SU-DHL-6 (cell line): Measurements from ENCODE around the gene LIN52.

ENCODE experiments used
- EZH2phosphoT487 ChIP-seq: fragments of 200-600 bp; sonication (generic), shearing (Covaris generic); conservative IDR thresholded peaks from 2 replicates; pipeline ENCODE4 v1.6.1; 2018; ENCODE audit warnings: mild to moderate bottlenecking, antibody characterized with exemption, low read length, moderate library complexity, mixed read lengths
- TF ChIP-seq, protein P1 (sequence below): fragments of 200-600 bp; sonication (generic); IDR thresholded peaks from one replicate; pipeline ENCODE4 v1.5.1; 2017; ENCODE audit warnings: antibody characterized with exemption, mild to moderate bottlenecking, low read length, moderate library complexity; ENCODE audit not compliant: insufficient read depth, poor library complexity, severe bottlenecking

DNA sequence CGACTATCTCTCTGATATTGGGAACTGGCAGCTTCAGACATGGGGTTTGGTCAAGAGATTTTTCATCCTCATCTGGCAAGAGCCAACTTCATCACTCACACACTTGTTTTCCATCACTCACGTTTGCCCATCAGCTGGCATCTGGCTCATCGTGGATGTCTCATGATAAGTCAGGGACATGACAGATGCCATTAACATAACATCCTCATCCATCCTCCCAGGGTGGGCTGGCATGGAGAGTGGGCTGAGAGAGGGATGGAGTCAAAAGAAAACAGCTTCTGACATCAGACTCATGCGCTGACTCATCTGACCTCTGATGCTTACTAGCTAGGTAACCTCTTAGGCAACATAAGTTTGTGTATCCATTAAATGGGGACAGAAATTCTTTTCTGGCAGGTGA is 152.7 kb downstream of the LIN52 start:
- TF ChIP-seq, protein P1, sequence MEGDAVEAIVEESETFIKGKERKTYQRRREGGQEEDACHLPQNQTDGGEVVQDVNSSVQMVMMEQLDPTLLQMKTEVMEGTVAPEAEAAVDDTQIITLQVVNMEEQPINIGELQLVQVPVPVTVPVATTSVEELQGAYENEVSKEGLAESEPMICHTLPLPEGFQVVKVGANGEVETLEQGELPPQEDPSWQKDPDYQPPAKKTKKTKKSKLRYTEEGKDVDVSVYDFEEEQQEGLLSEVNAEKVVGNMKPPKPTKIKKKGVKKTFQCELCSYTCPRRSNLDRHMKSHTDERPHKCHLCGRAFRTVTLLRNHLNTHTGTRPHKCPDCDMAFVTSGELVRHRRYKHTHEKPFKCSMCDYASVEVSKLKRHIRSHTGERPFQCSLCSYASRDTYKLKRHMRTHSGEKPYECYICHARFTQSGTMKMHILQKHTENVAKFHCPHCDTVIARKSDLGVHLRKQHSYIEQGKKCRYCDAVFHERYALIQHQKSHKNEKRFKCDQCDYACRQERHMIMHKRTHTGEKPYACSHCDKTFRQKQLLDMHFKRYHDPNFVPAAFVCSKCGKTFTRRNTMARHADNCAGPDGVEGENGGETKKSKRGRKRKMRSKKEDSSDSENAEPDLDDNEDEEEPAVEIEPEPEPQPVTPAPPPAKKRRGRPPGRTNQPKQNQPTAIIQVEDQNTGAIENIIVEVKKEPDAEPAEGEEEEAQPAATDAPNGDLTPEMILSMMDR = no peak
- no peak for TF ChIP-seq EZH2phosphoT487
